Measurements from ENCODE around the gene C16orf46.

DNA sequence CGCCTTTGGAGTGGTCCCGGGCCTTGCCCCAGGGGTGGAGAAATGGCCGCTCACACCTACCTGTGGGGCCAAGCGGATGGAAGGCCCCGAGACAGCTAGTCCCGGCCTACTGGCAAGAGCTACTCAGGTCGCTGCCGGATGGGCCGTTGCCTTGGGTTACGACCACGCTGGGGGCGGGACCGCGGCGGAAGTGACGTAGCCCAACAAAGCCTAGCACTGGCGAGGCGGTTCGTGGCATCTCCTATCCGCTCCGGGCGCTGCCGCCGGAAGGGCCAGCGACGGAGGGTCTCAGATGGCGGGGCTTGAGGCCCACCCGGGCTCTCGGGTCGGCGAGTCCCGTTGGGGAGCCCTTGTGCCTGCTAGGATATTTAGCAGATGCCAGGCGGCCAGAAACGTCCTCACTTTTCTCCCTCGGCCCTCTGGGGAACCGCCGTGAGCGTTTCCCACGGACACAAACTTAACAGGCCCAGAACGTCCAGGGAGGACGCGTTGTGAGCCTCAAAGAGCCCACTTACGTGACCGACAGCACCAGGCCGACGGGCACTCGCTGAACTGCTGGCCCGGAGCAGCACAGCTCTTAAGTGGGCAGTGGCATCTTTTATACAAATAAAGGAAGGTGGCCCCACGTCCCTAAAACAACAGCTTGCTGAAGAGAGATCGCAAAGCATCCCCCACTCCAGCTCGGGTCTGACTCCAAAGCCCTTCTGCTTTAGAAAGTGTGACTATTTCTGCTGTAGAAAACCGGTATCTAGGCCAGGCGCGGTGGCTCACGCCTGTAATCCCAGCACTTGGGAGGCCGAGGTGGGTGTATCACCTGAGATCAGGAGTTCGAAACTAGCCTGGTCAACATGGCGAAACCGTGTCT is at the start of gene C16orf46:
- TF ChIP-seq, protein P1, sequence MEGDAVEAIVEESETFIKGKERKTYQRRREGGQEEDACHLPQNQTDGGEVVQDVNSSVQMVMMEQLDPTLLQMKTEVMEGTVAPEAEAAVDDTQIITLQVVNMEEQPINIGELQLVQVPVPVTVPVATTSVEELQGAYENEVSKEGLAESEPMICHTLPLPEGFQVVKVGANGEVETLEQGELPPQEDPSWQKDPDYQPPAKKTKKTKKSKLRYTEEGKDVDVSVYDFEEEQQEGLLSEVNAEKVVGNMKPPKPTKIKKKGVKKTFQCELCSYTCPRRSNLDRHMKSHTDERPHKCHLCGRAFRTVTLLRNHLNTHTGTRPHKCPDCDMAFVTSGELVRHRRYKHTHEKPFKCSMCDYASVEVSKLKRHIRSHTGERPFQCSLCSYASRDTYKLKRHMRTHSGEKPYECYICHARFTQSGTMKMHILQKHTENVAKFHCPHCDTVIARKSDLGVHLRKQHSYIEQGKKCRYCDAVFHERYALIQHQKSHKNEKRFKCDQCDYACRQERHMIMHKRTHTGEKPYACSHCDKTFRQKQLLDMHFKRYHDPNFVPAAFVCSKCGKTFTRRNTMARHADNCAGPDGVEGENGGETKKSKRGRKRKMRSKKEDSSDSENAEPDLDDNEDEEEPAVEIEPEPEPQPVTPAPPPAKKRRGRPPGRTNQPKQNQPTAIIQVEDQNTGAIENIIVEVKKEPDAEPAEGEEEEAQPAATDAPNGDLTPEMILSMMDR (IDR thresholded peaks at IDR 0.05; ENCODE audit: insufficient read depth, low read length, poor library complexity, severe bottlenecking) = no peak
- TF ChIP-seq EZH2phosphoT487 (conservative IDR thresholded peaks at IDR 0.05; ENCODE audit: low read length) = no peak
